CD1c-positive myeloid dendritic cell (primary cell): ENCODE results near the gene CSNK2B.

Experiments
- DNase-seq: peaks from one replicate; pipeline ENCODE4 v3.0.0-alpha.2; 2016; ENCODE audit errors: extremely low spot score

CSNK2B gene

DNA sequence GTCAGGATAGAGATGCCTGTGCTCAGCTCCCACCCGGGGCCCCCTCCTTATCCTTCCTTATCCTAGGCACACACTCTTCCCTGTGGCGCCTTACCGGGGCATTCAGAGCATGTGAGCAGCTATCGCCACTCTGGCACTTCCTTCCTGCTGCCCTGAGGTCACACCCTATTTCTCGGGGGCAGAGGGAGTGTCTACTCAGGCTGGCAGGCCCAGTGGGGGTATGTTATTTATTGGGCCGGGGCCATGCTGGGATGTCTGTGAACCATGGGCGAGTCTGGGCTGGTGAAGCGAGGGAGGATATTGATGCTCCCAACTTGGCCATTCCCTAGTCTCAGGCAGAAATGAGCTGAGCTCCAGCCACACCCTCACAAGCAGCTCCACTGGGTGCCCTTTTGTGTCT lies 45.4 kb downstream of the CSNK2B start:
- peak; percentile 28 for DNase-seq

DNA sequence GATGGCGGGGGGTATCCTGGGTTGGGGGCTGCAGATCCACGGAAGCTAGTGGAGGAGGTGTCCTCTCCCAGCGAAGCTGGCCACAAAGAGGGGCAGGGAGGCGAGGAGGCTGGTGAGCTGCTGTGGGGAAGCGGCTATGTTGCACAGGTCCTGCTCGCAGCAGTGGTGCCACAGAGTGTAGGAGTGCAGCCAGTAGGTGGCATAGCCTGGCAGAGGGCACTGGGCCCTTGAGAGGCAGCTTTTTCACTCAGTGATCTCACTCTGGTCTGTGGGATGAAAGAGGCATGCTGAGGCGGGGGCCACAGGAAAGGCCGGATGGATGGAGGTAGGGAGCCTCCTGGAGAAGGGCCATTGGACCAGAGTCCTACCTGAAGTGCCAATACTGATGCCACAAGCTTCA lies 46.4 kb downstream of the CSNK2B start:
- DNase-seq: no peak

DNA sequence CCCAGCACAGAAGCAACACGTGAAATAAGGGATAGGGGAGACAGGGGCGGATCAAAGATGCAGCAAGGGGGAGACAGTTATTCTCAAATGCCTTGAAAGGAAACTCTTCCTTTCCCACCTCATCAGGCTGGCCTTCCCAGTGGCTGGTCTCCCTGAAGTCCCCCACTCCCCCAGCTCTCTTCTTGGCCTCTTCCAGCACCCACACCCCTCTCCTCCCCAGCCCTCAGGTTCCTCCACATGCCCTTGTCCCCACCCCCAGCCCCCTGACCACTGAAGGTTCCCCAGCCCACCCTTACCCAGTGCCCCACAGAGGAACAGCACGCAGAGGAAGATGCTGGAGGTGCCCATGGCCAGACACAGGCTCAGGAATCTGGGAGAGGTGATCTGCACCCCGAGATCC lies 47.6 kb downstream of the CSNK2B start:
- no peak for DNase-seq

DNA sequence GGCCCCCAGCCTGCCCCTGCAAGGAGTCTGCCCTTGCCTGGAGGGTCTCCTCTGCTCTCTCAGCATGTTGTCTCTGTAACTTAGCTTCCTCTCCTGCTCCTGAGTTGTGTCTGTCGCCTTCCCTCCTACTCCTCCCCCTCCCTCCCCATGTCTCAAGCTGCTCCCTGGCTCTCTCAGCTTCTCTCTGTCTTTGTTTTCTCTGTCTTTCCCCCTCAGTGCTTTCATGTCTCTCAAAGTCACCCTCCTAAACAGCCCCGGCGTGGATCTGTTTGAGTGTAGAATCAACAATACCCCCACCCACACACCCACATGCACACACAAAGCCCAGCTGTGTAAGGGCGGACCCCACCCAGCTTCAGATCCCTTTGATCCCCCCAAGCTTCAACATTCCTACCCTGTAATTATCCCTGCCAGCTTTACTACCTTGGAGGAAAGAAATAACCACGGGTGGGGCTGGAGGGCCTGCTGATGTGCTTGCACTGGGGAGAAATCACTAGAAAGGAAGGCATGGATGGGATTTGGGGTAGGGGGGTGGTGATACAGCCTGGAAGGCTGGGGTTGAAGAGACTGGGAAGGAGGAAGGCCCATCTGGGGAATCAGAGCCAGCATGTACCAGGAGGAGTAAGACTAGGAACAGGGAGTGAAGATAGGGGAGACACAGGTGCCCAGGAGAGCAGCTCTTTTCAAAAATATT lies 48.3 kb downstream of the CSNK2B start:
- no peak for DNase-seq

DNA sequence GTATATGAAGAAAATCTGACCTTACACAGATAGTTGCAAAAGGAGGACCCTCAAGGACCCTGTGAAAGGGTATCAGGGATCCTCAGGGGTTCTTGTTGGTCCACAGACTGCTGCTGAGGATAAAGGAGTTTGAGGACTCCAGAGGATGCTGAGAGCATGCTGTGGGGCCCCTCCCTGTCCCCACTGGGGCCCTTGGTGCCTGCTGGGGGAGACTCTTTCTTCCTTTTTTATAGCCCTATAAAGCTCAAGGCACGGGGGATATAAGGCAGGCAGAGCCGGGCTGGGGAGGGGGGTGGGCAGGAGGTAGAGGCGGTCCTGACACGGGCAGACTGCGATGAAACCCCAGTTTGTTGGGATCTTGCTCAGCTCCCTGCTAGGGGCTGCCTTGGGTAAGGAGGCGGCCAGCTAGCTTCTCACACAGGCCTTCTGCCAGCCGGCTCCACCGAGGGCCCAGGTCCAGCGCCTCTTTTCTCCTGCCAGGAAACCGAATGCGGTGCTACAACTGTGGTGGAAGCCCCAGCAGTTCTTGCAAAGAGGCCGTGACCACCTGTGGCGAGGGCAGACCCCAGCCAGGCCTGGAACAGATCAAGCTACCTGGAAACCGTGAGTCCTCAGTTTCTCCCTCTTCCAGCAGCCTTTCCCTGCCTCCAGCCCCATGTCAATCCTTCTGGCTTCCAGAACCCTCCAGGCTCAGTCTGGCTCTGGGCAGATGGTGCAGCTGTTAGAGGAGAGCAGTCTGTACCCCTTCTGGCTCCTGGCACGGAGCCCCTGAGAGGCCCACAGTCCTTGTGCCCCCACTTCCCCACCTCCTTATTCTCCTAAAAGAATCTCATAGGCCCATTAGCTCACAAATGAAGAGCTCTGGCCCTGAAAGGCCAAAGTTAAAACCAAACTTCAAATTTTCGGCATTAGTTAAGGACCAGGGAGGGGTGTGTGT lies 49.4 kb downstream of the CSNK2B start, which contains the start of gene LY6G6D:
TSS of gene LY6G6D (plus strand) at position 327 of the 937 bp plus-strand sequence. CDS start at position 335, 8 bp downstream.
- no peak for DNase-seq

DNA sequence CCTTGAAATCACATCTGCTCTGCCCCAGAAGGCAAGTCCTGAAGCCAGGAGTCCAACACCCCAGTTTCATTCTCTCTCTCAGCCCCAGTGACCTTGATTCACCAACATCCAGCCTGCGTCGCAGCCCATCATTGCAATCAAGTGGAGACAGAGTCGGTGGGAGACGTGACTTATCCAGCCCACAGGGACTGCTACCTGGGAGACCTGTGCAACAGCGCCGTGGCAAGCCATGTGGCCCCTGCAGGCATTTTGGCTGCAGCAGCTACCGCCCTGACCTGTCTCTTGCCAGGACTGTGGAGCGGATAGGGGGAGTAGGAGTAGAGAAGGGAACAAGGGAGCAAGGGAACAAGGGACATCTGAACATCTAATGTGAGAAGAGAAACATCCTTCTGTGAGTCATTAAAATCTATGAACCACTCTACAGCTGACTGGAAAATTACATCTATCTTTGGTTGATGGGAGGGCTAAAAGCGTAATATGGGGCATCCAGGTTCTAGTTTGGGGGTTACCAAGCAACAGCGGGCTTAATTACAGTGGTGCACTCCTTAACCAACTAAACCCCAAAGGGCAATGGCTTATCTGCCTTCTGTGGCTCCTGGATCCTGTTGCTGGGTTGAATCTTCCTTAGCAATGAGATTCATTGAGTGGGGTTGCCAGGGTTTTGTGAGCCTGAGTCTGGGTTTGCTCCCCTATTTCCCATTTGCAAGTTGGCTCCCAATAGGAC lies 51.8 kb downstream of the CSNK2B start:
- DNase-seq: no peak

DNA sequence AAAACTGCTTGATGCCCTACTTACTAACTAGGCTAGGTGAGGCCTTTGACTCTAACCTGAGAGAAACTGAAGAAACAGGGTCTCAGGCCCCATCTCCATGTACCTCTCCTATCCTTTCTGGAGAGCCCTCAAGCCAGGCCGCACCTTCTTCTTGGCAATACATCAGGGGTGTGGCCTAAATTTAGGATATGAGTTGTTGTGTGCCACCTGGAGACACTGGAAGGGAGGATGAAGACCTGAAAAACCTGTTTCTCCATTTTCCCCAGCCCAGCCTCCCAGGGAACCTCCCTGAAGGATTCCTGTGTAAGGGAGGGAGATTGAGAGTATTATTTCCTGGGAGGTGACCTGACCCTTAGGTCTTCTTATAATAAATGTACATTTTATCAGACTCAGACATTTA lies 52.4 kb downstream of the CSNK2B start:
- DNase-seq: no peak

DNA sequence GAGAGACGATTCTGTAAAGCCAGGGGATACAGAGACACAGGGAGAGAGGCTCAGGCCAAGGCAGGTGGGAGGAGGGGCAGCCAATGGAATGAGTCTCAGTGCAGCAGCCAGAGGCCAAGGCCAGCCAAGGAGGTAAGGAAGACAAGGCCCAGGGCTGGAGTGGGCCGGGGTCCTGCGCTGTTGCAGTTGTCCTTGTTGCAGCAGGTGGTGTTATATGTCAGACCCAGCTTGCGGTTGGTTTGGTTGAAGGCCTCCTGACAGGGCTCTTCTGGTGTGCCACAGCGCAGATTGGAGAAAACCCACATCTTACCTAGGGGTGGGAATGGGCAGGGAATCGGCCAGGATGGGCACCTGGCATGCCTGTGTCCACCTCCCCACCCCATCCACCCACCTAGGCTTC lies 53.1 kb downstream of the CSNK2B start:
- DNase-seq: no peak
